ENCODE measurements around the gene FUOM.
A peak's percentile ranks its signal among the peaks of the same experiment; 100 is the strongest.

Gene FUOM, protein sequence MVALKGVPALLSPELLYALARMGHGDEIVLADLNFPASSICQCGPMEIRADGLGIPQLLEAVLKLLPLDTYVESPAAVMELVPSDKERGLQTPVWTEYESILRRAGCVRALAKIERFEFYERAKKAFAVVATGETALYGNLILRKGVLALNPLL

DNA sequence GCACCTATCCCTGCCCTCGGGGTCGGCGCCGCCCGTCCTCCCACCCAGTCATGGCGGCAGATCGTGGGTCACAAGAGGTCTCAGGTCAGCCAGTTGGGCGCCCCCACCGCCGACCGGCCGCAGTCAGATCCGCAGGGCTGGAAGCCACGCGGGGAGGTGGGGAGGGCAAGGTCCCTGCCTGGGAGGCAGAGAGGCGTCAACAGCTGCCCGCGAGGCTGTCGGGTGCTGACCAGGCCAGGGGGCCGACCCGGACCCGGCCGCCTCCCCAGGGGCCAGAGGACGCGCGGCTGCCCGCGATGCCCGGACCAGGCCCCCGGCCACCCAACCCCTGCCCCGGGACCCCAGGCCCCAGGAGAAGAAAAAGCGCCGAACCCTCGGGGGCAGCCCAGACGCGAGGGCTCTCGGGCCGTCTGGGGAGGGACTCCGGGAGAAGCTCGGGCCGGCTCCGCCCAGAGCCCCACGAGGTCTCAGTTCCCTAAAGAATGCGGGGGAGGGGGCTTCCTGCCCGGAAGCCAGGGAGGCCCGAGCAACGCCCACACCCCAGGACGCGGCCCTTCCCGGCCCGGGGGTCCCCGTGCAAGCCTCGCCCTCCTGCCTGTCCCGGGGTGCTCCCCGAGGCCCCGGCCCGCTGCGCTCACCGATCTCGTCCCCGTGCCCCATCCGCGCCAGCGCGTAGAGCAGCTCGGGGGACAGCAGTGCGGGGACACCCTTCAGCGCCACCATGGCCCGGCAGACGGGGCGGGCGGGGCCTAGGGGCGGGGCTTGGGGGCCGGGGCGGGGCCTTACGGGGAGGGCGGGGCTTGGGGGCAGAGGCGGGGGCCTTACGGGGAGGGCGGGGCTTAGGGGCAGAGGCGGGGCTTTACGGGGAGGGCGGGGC lies at the start of gene FUOM:
Gene FUOM (minus strand): TSS at position 735 of the 877 bp plus-strand sequence. CDS start 12 bp downstream, at position 723.
- peak within 1 kb of the TSS; percentile 77 to 84 for H3K4me3 Mint-ChIP-seq
- H3K27me3 Mint-ChIP-seq: no peaks in the 10 kb centered on the region
- DNase-seq: peak; percentile 85
- H3K9me3 Mint-ChIP-seq: no peaks in the 10 kb centered on the region
- peaks cover 26 to 41% of the 10 kb centered on the region in 2 donors for H3K4me1 Mint-ChIP-seq
- peak; percentile 83 to 87 for ATAC-seq (replicated peaks)
- H3K36me3 Mint-ChIP-seq: peaks cover 15 to 18% of the 10 kb centered on the region in 2 donors
- H3K27ac Mint-ChIP-seq: peak within 1 kb of the TSS; percentile 65

DNA sequence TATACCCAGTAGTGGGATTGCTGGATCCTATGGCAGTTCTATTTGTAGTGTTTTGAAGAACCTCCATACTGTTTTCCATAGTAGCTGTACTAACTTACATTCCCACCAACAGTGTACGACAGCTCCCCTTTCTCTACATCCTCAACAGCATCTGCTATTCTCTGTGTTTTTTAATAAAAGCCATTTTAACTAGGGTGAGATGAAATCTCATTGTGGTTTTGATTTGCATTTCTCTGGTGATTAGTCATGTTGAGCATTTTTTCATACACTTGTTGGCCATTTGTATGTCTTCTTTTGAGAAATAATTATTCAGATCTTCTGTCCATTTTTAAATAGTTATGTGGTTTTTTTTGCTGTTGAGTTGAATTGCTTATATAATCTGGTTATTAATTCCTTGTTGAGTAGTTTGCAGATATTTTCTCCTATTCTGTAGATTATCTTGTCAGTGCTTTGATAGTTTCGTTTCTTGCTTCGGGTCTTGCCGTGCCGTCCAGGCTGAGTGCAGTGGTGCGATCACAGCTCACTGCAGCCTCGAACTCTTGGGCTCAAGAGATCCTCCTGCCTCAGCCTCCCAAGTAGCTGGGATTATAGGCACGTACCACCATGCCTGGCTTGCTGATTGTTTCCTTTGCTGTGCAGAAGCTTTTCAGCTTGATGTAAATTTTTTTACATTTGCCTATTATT lies 48.2 kb upstream of the FUOM start:
- peak; percentile 25 to 56 for ATAC-seq (replicated peaks)
- DNase-seq: no peak
- Mint-ChIP-seq H3K27me3 (no peaks in the 10 kb centered on the region), H3K4me3 (no peak overlapping the region), H3K36me3 (peaks cover 66 to 88% of the 10 kb centered on the region in 2 donors), H3K9me3 (peaks cover 3% of the 10 kb centered on the region in 2 donors), H3K27ac (no peak overlapping the region), H3K4me1 (peaks cover 32 to 63% of the 10 kb centered on the region in 2 donors)

DNA sequence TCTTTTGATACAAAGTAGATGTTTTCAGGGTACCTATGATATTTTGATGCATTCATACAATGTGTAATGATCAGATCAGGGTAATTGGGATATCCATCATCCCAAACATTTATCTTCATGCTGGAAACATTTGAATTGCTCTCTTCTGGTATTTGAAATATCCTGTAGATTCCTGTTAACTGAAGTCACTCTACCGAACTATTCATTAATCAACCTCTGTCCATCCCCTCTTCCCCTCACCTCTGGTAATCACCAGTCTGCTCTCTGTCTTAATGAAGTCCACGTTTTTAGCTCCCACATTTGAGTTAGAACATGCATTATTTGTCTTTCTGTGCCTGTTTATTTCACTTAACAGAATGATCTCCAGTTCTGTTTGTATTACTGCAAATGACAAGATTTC lies 47.5 kb upstream of the FUOM start:
- no peak for ATAC-seq (replicated peaks)
- Mint-ChIP-seq H3K36me3 (peaks cover 60 to 85% of the 10 kb centered on the region in 2 donors), H3K4me3 (no peak overlapping the region), H3K27ac (no peak overlapping the region), H3K9me3 (peaks cover 0 to under 1% of the 10 kb centered on the region in 2 donors), H3K4me1 (peaks cover 36 to 70% of the 10 kb centered on the region in 2 donors), H3K27me3 (no peaks in the 10 kb centered on the region)
- DNase-seq: no peak

DNA sequence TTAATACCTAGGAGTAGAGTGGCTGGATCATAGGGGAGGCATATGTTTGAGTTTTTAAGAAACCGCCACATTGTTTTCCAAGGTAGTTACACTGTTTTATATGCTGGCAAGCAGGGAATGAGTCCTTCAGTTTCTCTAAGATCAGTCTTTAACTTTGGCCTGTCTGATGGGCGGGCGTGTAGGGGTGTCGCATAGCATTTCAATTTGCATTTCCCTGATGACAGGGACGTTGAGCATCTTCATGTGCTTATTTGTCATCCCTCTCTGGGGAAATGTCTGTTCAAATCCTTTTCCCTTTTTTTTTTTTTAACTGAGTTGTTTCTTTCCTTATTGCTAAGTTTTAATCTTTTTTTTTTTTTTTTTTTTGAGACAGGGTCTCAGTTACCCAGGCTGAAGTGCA lies 46.0 kb upstream of the FUOM start:
- DNase-seq: no peak
- Mint-ChIP-seq H3K27ac (peak overlapping the region; percentile 25), H3K27me3 (no peaks in the 10 kb centered on the region), H3K4me3 (no peak overlapping the region), H3K4me1 (peaks cover 35 to 72% of the 10 kb centered on the region in 2 donors), H3K9me3 (no peaks in the 10 kb centered on the region), H3K36me3 (peaks cover 58 to 82% of the 10 kb centered on the region in 2 donors)
- no peak for ATAC-seq (replicated peaks)

DNA sequence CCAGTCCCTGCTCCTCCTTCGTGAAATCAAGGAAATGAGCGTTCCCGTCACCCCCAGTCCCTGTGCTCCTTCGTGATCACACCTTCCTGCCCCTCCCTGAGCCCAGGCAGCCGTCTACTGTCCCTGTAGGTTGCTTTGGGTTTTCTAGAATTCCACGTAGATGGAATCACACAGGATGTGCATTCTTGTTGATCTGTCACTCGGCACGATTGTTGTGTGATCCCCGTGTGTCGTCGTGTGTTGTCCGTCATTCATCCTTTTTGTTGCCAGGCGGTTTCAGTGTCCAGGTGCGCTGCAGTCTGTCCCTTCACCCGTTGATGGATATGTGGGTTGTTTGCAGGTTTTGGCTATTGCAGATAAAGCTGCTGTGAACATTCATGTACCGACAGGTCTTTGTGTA lies 45.5 kb upstream of the FUOM start:
- Mint-ChIP-seq H3K27me3 (no peaks in the 10 kb centered on the region), H3K4me1 (peaks cover 35 to 71% of the 10 kb centered on the region in 2 donors), H3K4me3 (no peak overlapping the region), H3K36me3 (peaks cover 58 to 78% of the 10 kb centered on the region in 2 donors), H3K9me3 (no peaks in the 10 kb centered on the region), H3K27ac (peak overlapping the region; percentile 25)
- DNase-seq (no peak), ATAC-seq (replicated peaks) (no peak)

DNA sequence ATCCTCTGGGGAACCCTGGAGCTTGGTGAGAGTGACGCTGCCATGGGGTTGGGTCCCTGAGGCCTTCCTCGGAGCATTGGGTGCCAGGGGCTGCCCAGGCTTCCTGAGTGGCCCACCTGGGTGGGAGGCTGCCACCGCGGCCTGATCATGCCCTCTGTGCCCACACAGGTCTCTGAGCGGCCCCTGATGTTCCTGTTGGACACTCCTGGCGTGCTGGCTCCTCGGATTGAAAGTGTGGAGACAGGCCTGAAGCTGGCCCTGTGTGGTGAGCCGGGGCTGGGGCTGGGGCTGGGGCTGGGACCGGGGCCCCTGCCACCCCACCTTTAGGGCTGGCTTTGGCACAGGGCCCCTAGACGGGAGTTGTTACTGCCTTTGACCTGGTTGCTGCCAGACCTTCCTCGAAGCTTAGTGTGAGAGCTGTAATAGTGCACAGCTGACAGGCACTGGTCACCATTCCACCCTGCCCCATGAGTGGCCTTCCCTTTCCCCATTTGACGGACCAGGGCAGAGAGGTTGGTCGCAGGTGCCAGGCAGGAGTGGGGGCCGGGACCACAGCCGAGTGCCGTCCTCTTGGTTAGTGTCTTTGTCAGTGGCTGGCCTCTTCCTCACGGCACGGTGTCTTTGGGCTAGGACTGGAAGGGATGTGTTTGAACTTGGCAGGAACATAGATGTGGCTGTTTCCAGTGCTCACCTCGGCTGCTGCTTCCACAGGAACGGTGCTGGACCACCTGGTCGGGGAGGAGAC lies 44.3 kb upstream of the FUOM start:
- Mint-ChIP-seq H3K27me3 (no peaks in the 10 kb centered on the region), H3K9me3 (no peaks in the 10 kb centered on the region), H3K4me1 (peaks cover 34 to 73% of the 10 kb centered on the region in 2 donors), H3K4me3 (no peak overlapping the region), H3K36me3 (peaks cover 57 to 79% of the 10 kb centered on the region in 2 donors), H3K27ac (peak overlapping the region; percentile 47)
- ATAC-seq (replicated peaks) (no peak), DNase-seq (no peak)

DNA sequence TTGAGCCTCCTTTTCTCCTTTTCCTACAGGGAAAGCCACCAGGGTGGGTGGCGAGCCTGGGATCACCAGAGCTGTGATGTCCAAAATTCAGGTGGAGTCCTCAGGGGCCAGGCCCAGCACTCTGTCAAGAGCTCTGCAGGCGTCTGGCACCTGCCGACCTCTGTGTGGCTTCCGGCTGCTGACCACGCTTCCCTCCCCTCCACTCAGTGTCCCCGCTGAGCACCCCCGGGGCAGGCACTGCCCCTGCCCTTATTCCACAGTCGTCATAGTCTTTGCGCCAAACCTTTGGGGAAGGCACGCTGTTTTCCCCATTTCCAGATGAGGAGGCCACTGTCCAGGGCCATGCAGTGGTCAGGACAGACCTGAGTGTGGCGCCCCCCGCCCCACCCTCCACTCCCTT lies 43.7 kb upstream of the FUOM start:
- DNase-seq: no peak
- Mint-ChIP-seq H3K4me1 (peaks cover 34 to 76% of the 10 kb centered on the region in 2 donors), H3K27me3 (no peaks in the 10 kb centered on the region), H3K9me3 (no peaks in the 10 kb centered on the region), H3K4me3 (no peak overlapping the region), H3K36me3 (peaks cover 57 to 77% of the 10 kb centered on the region in 2 donors), H3K27ac (peak overlapping the region; percentile 28)
- ATAC-seq (replicated peaks): no peak

DNA sequence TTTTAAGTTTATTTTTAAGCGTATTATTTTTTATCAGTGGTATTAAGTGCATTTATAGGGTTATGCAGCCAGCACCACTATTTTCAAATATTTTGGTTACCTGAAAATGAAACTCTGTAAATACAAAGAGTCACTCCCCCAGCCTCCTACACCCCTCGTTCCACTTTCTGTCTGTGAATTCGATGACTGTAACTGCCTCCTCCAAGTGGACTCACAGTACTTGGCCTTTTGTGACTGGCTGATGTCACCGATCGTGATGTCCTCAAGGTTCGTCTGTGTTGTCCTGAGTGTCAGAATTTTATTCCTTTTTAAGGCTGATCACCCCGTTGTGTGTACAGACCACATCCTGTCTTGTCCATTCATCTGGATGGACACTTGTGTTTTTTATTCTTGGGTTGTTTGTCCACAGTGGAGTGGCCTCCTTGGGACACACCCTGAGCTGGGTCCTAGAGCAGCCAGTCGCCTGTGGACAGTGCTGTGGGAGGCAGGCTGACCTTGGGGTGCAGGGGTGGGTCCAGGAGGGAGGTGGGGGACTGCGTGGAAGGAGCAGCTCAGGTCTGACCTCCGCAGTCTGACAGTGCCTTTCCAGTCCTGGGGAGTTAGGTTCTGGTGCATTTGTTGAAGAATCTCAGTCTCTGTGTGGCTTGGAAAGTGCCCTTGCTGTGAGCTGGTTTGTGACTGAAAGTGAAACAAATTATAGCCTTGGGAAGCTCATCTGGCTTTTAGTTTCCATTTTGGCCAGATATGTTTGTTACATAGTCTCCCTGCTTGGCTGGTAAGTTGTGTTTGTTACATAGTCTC lies 43.0 kb upstream of the FUOM start:
- no peak overlapping the region for H3K4me3 Mint-ChIP-seq
- ATAC-seq (replicated peaks) (peak; percentile 61 to 68), DNase-seq (no peak)
- no peaks in the 10 kb centered on the region for H3K9me3 Mint-ChIP-seq
- no peaks in the 10 kb centered on the region for H3K27me3 Mint-ChIP-seq
- H3K27ac Mint-ChIP-seq: peak overlapping the region; percentile 28
- H3K4me1 Mint-ChIP-seq: peaks cover 30 to 70% of the 10 kb centered on the region in 2 donors
- peaks cover 53 to 72% of the 10 kb centered on the region in 2 donors for H3K36me3 Mint-ChIP-seq

DNA sequence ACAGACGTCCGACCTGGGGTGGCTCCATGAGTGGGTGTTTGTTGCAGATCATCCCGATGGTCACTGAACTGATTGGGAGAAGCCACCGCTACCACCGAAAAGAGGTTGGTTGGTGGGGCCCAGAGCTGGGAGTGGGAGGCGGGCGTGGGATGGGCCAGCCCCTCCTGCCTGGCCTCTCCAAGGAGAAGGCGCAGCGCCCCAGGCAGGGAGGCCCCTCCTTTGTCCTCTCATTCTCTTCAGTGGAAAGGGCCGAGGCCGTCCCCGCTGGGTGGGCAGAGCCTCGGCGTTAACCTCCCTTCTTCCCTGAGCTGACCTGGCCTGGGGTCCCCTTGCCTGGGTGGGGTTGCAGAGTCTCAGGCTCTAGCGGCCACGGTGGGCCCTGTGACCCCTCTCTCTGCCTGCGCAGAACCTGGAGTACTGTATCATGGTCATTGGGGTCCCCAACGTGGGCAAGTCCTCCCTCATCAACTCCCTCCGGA lies 41.3 kb upstream of the FUOM start:
- DNase-seq: no peak
- Mint-ChIP-seq H3K27ac (no peak overlapping the region), H3K4me3 (no peak overlapping the region), H3K36me3 (peaks cover 43 to 59% of the 10 kb centered on the region in 2 donors), H3K9me3 (no peaks in the 10 kb centered on the region), H3K27me3 (no peaks in the 10 kb centered on the region), H3K4me1 (peaks cover 23 to 66% of the 10 kb centered on the region in 2 donors)
- ATAC-seq (replicated peaks): no peak

DNA sequence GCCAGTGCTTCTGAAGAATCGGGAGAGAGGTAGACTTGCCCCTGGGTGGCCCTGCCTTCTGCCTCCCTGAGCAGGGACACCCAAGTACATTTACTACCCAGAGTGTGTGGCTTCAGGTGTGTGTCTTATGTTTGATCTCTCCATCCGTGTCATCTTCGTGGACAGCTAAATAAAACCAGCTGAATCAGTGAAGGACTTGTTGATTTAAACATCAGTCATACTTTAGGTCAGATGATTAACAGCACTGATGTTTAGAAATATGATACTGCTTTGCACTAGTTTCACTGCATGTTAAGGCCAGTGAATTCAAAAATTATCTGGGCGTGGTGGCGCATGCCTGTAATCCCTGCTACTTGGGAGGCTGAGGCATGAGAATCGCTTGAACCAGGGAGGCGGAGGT lies 40.1 kb upstream of the FUOM start:
- no peak for DNase-seq
- Mint-ChIP-seq H3K27ac (no peak overlapping the region), H3K36me3 (peaks cover 36 to 50% of the 10 kb centered on the region in 2 donors), H3K27me3 (no peaks in the 10 kb centered on the region), H3K4me1 (peaks cover 20 to 68% of the 10 kb centered on the region in 2 donors), H3K9me3 (no peaks in the 10 kb centered on the region), H3K4me3 (no peak overlapping the region)
- no peak for ATAC-seq (replicated peaks)

DNA sequence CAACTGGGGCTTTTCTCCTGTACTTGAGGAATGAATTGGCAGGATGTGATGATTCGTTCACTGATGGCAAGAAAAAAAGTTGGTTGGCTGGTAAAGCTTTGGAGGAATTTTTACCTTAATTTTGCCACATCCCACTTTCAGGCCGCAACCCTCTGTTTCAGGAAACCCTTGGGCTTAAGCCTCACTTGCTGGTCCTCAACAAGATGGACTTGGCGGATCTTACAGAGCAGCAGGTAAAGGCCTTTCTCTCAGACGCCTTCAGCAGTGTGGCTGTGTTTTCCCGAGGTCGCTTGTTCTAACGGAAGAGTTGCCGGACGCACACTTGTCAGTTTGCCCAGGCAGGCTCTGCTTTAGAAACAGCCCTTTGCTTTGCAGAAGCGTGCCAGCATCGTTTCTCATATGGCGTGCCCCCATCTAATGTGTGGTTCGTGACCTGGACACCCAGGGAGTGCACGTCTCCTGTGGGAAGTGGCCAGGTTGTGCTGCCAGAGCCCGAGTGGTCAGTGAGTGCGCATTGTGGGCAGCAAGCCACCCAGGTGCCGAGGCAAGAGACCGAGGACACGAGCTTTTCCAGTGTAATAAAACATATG lies 38.3 kb upstream of the FUOM start:
- Mint-ChIP-seq H3K9me3 (no peaks in the 10 kb centered on the region), H3K4me3 (no peak overlapping the region), H3K27me3 (no peaks in the 10 kb centered on the region), H3K4me1 (peaks cover 24 to 71% of the 10 kb centered on the region in 2 donors), H3K36me3 (peaks cover 33 to 42% of the 10 kb centered on the region in 2 donors), H3K27ac (no peak overlapping the region)
- no peak for ATAC-seq (replicated peaks)
- DNase-seq: no peak

DNA sequence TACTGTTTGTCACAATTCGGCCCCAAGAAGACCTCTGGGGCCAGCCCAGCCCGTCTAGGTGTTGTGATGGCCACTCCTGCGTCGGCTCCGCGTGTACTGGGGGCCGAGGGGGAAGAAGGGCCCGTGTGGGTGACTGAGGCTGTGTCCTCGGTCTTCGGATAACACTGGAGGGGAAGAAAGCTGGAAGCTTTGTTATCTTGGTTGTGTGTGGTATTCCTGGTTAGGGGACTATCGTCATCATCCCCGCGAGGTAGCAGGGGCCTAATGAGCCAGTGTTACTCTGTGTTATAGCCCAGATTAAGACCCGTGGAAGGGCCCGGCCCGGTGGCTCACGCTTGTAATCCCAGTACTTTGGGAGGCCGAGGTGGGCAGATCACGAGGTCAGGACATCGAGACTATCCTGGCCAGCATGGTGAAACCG lies 37.0 kb upstream of the FUOM start:
- peaks cover 29 to 70% of the 10 kb centered on the region in 2 donors for H3K4me1 Mint-ChIP-seq
- ATAC-seq (replicated peaks) (peak; percentile 0 to 1), DNase-seq (no peak)
- peaks cover 36 to 41% of the 10 kb centered on the region in 2 donors for H3K36me3 Mint-ChIP-seq
- peak overlapping the region; percentile 96 for H3K27ac Mint-ChIP-seq
- no peaks in the 10 kb centered on the region for H3K9me3 Mint-ChIP-seq
- no peaks in the 10 kb centered on the region for H3K27me3 Mint-ChIP-seq
- peak overlapping the region; percentile 88 to 90 for H3K4me3 Mint-ChIP-seq
